ENCODE results near the gene HS2ST1. TPM values are rescaled to one million over a fixed set of nuclear protein-coding genes. Genes with fewer than 3 reads are reported as not detected.
A peak's percentile ranks its signal among the peaks of the same experiment; 100 is the strongest.

Gene HS2ST1
- total RNA-seq, 2 donors from 2014 or later = 6.3 to 12.2 TPM

- TF ChIP-seq POLR2A (IDR thresholded peaks at IDR 0.05) = no peak
- DNase-seq (no peak), ATAC-seq (peak; percentile 21)
- H3K36me3 ChIP-seq (replicated peaks in 1 of 2; ENCODE audit: insufficient read depth in 1 of 2, low read depth in 2 of 2) = no peaks in the 10 kb centered on the region
- 51 to 54% methylated on average over 6 of the region's 6 CpGs for WGBS, 2 donors
- H3K4me3 ChIP-seq = no peak overlapping the region
- H3K4me1 ChIP-seq = peaks cover 6% of the 10 kb centered on the region
- no peak overlapping the region for H3K27ac ChIP-seq
- H3K27me3 ChIP-seq = no peaks in the 10 kb centered on the region
- no peaks in the 10 kb centered on the region for H3K9me3 ChIP-seq
- intact Hi-C loops (cut with DNase I) = no loop called here
Measured at GRCh38 chr1:87155170-87155569, 240.7 kb downstream of the HS2ST1 start.

GRCh38 chr1:87155648-87156047 is 241.2 kb downstream of the HS2ST1 start:
- no peak for ATAC-seq
- Histone ChIP-seq H3K9me3 (no peaks in the 10 kb centered on the region), H3K4me3 (no peak overlapping the region), H3K4me1 (peaks cover 6% of the 10 kb centered on the region), H3K27ac (no peak overlapping the region), H3K36me3 (replicated peaks in 1 of 2; ENCODE audit: insufficient read depth in 1 of 2, low read depth in 2 of 2) (no peaks in the 10 kb centered on the region), H3K27me3 (no peaks in the 10 kb centered on the region)
- no peak for TF ChIP-seq POLR2A (IDR thresholded peaks at IDR 0.05)
- TF ChIP-seq CTCF (IDR thresholded peaks at IDR 0.05) = no peak
- no peak for DNase-seq
- 77 to 79% methylated on average over 9 of the region's 9 CpGs for WGBS, 2 donors
- intact Hi-C loops (cut with DNase I) = no loop called here

- intact Hi-C loops (cut with DNase I) = no loop called here
- H3K4me3 ChIP-seq = no peak overlapping the region
- no peaks in the 10 kb centered on the region for H3K9me3 ChIP-seq
- no peak for TF ChIP-seq POLR2A (IDR thresholded peaks at IDR 0.05)
- TF ChIP-seq CTCF (IDR thresholded peaks at IDR 0.05) = no peak
- no peaks in the 10 kb centered on the region for H3K27me3 ChIP-seq
- ATAC-seq (no peak), DNase-seq (no peak)
- WGBS, 2 donors = 78 to 85% methylated on average over 6 of the region's 6 CpGs
- H3K4me1 ChIP-seq = peaks cover 6% of the 10 kb centered on the region
- no peaks in the 10 kb centered on the region for H3K36me3 ChIP-seq (replicated peaks in 1 of 2; ENCODE audit: insufficient read depth in 1 of 2, low read depth in 2 of 2)
- no peak overlapping the region for H3K27ac ChIP-seq
Measured at GRCh38 chr1:87156124-87156523, 241.7 kb downstream of the HS2ST1 start.

- Histone ChIP-seq H3K4me3 (no peak overlapping the region), H3K27me3 (no peaks in the 10 kb centered on the region), H3K27ac (no peak overlapping the region), H3K9me3 (no peaks in the 10 kb centered on the region), H3K36me3 (replicated peaks in 1 of 2; ENCODE audit: insufficient read depth in 1 of 2, low read depth in 2 of 2) (no peaks in the 10 kb centered on the region), H3K4me1 (peaks cover 4% of the 10 kb centered on the region)
- no peak for ATAC-seq
- intact Hi-C loops (cut with DNase I) = no loop called here
- WGBS, 2 donors = 80 to 82% methylated on average over 6 of the region's 6 CpGs
- no peak for DNase-seq
- no peak for TF ChIP-seq POLR2A (IDR thresholded peaks at IDR 0.05)
- TF ChIP-seq CTCF (IDR thresholded peaks at IDR 0.05) = no peak
Measured at GRCh38 chr1:87159378-87159915, 245.0 kb downstream of the HS2ST1 start.

Other genes with a start within 250 kb of the HS2ST1 start
- gene SH3GLB1, start 210.1 kb upstream of the HS2ST1 start, total RNA-seq = 10 to 100 TPM; 20.1 to 31.6 TPM
- gene SELENOF, start 509 bp upstream of the HS2ST1 start, total RNA-seq = 10 to 100 TPM; 67.6 to 70.0 TPM

All from body of pancreas (tissue), 4 donors.